Ishikawa (cell line): ENCODE data around the gene FAM170B.

Experiments used
- EGR1 ChIP-seq: IDR thresholded peaks from 2 replicates; pipeline ENCODE4 v1.6.1; 2012
- EP300 ChIP-seq: IDR thresholded peaks from 2 replicates; pipeline ENCODE4 v1.6.1; 2012; ENCODE audit warnings: borderline replicate concordance
- REST ChIP-seq: IDR thresholded peaks from 2 replicates; pipeline ENCODE4 v1.6.1; 2012; ENCODE audit warnings: low read depth, mild to moderate bottlenecking
- YY1 ChIP-seq: IDR thresholded peaks from 2 replicates; pipeline ENCODE4 v1.6.1; 2012; ENCODE audit warnings: low read depth

GRCh38 chr10:49153971-49154370, 20.1 kb upstream of the FAM170B start:
- no peak for TF ChIP-seq YY1
- TF ChIP-seq EGR1, result no peak
- TF ChIP-seq EP300, result no peak
- TF ChIP-seq REST, result no peak
